WI38 (cell line): ENCODE data around the gene KRT15.

Experiments used
- H3K4me3 ChIP-seq: 2 replicates; pipeline ENCODE4 v1.5.1; 2011; ENCODE audit warnings: low read depth, mild to moderate bottlenecking, control low read depth, low read length
- TF ChIP-seq, protein P1 (sequence below): IDR thresholded peaks from 2 replicates; pipeline ENCODE4 v1.5.1; 2012; ENCODE audit warnings: low read depth, mild to moderate bottlenecking, control low read depth, low read length

KRT15 gene

GRCh38 chr17:41518789-41519449 is at the start of gene KRT15:
Gene KRT15 (minus strand): TSS chr17:41518890. CDS start chr17:41518827, 63 bp downstream.
- TF ChIP-seq, protein P1, sequence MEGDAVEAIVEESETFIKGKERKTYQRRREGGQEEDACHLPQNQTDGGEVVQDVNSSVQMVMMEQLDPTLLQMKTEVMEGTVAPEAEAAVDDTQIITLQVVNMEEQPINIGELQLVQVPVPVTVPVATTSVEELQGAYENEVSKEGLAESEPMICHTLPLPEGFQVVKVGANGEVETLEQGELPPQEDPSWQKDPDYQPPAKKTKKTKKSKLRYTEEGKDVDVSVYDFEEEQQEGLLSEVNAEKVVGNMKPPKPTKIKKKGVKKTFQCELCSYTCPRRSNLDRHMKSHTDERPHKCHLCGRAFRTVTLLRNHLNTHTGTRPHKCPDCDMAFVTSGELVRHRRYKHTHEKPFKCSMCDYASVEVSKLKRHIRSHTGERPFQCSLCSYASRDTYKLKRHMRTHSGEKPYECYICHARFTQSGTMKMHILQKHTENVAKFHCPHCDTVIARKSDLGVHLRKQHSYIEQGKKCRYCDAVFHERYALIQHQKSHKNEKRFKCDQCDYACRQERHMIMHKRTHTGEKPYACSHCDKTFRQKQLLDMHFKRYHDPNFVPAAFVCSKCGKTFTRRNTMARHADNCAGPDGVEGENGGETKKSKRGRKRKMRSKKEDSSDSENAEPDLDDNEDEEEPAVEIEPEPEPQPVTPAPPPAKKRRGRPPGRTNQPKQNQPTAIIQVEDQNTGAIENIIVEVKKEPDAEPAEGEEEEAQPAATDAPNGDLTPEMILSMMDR = no peak
- H3K4me3 ChIP-seq = no peak within 1 kb of the TSS

GRCh38 chr17:41567317-41567716 is 48.6 kb upstream of the KRT15 start:
- no peak overlapping the region for H3K4me3 ChIP-seq
- TF ChIP-seq, protein P1 = no peak

DNA sequence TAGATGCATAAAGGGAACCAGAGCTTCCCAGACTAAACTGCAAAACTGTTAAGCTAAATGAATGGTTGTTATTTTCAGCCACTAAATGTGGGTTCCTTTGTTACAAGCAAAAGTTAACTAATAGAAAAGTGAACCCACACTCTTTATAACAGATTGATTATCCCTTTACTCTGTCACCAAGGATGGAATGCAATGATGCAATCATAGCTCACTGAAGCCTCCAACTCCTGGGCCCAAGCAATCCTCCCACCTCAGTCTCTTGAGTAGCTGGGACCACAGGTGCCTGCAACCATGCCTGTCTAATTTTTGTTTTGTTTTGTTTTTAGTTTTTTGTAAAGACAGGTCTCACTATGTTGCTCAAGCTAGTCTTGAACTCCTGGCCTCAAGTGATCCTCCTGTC is 46.6 kb upstream of the KRT15 start:
- H3K4me3 ChIP-seq = no peak overlapping the region
- TF ChIP-seq, protein P1 = no peak

- no peak overlapping the region for H3K4me3 ChIP-seq
- TF ChIP-seq, protein P1 = no peak
Observed at GRCh38 chr17:41563607-41564170, 45.0 kb upstream of the KRT15 start.

- no peak overlapping the region for H3K4me3 ChIP-seq
- TF ChIP-seq, protein P1 = no peak
Observed at GRCh38 chr17:41561554-41561953, 42.9 kb upstream of the KRT15 start.

DNA sequence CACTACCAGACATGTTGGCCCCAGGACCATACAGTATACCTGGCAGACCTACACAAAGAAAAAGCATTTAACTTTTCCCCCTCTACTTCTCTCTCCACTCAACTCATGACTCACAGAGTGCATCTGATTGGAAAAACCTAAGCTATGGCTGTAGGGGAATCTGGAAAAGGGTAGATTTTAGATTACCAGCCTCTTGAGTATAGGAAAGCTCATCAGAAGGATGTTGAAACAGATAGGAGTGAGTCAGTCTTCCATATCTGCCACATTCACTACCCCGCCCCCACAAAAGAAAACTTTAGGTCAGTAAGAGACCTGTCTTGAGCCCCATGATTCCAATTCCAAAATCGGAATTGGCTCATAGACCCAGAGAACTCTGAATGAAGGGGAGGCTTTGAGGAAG is 40.9 kb upstream of the KRT15 start:
- H3K4me3 ChIP-seq = no peak overlapping the region
- TF ChIP-seq, protein P1 = no peak

DNA sequence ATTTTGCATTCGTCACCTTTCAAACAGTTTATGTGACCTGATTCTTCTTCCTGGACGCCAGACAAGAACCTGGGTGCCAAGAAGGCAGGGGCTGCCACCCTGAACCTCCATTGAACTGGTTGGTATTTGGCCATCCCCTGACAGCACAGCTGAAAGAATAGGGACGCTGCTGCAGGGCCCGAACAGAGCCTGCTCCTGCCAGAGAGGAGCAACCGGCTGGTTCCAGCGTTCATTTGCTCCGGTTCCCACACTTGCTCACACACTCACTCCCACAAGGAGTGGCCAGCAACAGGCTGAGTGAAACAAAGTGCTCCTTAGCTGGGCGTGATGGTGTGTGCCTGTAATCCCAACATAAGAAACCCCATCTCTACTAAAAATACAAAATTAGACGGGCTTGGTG is 38.2 kb upstream of the KRT15 start:
- no peak overlapping the region for H3K4me3 ChIP-seq
- TF ChIP-seq, protein P1 = no peak
